Erythroblast (primary cell): ENCODE results near the gene GAS2.

Experiments used
- GATA1 ChIP-seq: IDR thresholded peaks from 2 replicates; pipeline ENCODE4 v1.6.1; 2011; ENCODE audit warnings: low read depth, mild to moderate bottlenecking, control low read depth, low read length, moderate library complexity
- POLR2A ChIP-seq: IDR thresholded peaks from 2 replicates; pipeline ENCODE4 v1.6.1; 2011; ENCODE audit warnings: mild to moderate bottlenecking, low read length

DNA sequence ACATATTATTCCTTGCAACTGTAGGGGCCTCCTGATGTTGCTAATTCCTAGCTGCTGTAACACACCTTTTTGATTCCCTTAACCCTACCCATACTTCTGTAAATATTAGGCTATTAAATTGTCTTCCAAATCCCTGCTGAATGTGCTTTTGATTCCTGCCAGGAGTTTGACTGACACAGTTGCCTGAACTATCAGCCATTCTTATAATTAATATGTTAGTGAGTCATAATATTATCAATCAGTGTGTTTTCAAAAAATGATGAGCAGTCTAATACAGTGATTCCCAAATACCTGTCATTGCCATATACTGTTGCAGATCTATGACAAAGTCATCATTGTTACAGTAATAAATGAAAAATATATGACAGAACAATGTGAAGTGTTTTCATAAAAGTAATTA, 24.9 kb upstream of the GAS2 start:
- TF ChIP-seq POLR2A (no peak), GATA1 (no peak)
